Omental fat pad (tissue), 4 donors: ENCODE measurements around the gene DBI. TPM values are rescaled to one million over a fixed set of nuclear protein-coding genes. Genes with fewer than 3 reads are reported as not detected.

Experiments used
- ATAC-seq: fragments of 150-250 bp; one replicate; pipeline ENCODE4 v1.9.1; 2016; ENCODE audit warnings: mild to moderate bottlenecking, moderate library complexity; ENCODE audit not compliant: low FRiP score
- DNase-seq: peaks from one replicate; pipeline ENCODE4 v3.0.0-alpha.2; 2019; ENCODE audit warnings: low spot score
- CTCF ChIP-seq, 3 donors: fragments of 450-650 bp; IDR thresholded peaks; one replicate each; pipeline ENCODE4 v1.5.1; 2016 to 2017; ENCODE audit warnings: antibody characterized with exemption in 3 of 3, mild to moderate bottlenecking in 3 of 3, moderate library complexity in 2 of 3
- total RNA-seq, 4 donors: library from RNA; depleted of rRNA; stranded (reverse); fragments of >200 nt; gene quantifications; one replicate each; pipeline ENCODE4 v1.1.0, GENCODE V29; 2016

The DBI gene
- total RNA-seq, 4 donors from 2014 or later, result 191 to 327 (median 225) TPM

- DNase-seq (no peak), ATAC-seq (no peak)
- TF ChIP-seq CTCF (IDR thresholded peaks at IDR 0.05), result no peak
These were observed 39.3 kb upstream of the DBI start for GRCh38 chr2:119327431-119327830.

GRCh38 chr2:119332953-119333352 is 33.8 kb upstream of the DBI start:
- ATAC-seq (no peak), DNase-seq (no peak)
- TF ChIP-seq CTCF (IDR thresholded peaks at IDR 0.05), result no peak

- ATAC-seq (no peak), DNase-seq (no peak)
- no peak for TF ChIP-seq CTCF (IDR thresholded peaks at IDR 0.05)
These were observed 33.4 kb upstream of the DBI start for GRCh38 chr2:119333360-119333759.

- TF ChIP-seq CTCF (IDR thresholded peaks at IDR 0.05), result no peak
- ATAC-seq, result no peak
- DNase-seq, result no peak
These were observed 32.9 kb upstream of the DBI start for GRCh38 chr2:119333833-119334232.

- no peak for TF ChIP-seq CTCF (IDR thresholded peaks at IDR 0.05)
- ATAC-seq, result no peak
These were observed 29.0 kb upstream of the DBI start for GRCh38 chr2:119337749-119338148.

GRCh38 chr2:119338272-119338671 is 28.5 kb upstream of the DBI start:
- DNase-seq (no peak), ATAC-seq (no peak)
- TF ChIP-seq CTCF (IDR thresholded peaks at IDR 0.05), result no peak

More at GRCh38 chr2:119337749-119338148, 29.0 kb upstream of the DBI start:
- DNase-seq, result no peak

GRCh38 chr2:119338826-119339561 is 27.8 kb upstream of the DBI start:
- ATAC-seq (no peak), DNase-seq (no peak)
- TF ChIP-seq CTCF (IDR thresholded peaks at IDR 0.05), result no peak
